HT1080 (cell line): ENCODE measurements around the gene RGS10. TPM values are rescaled to one million over a fixed set of nuclear protein-coding genes. Genes with fewer than 3 reads are reported as not detected.

ENCODE experiments used
- DNase-seq: peaks from one replicate; pipeline ENCODE4 v3.0.0-alpha.2; 2015; ENCODE audit warnings: low read depth
- total RNA-seq: library from RNA; depleted of rRNA; stranded (reverse); fragments of >200 nt; shearing (Covaris generic); gene quantifications from 2 replicates; pipeline ENCODE4 v1.2.3, GENCODE V29; 2014

RGS10 gene
- total RNA-seq, 1 experiment from 2014 or later: 55.0 TPM

GRCh38 chr10:119498889-119499676 lies 43.4 kb downstream of the RGS10 start:
- no peak for DNase-seq

- DNase-seq: no peak
Measured at GRCh38 chr10:119497243-119497642, 45.3 kb downstream of the RGS10 start.

GRCh38 chr10:119496273-119496672 lies 46.2 kb downstream of the RGS10 start:
- no peak for DNase-seq

DNA sequence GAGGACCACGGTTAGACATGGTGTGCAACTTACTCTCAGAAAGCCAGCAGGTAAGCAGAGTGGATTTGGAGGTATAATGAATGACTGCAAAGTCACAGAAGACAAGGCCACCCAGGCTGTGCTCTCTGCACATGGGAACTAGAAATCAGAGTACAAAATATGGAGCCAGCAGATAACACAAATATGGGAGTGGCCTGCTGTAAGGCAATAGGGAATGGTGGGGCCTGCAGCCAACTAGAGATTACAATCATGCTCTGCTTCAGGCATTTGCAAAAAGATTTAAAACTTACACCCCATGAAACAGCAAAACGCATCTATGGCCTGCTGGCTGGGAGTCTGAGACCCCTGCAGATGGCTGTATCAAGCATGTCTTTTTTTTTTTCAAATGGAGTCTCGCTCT lies 47.0 kb downstream of the RGS10 start:
- no peak for DNase-seq

DNA sequence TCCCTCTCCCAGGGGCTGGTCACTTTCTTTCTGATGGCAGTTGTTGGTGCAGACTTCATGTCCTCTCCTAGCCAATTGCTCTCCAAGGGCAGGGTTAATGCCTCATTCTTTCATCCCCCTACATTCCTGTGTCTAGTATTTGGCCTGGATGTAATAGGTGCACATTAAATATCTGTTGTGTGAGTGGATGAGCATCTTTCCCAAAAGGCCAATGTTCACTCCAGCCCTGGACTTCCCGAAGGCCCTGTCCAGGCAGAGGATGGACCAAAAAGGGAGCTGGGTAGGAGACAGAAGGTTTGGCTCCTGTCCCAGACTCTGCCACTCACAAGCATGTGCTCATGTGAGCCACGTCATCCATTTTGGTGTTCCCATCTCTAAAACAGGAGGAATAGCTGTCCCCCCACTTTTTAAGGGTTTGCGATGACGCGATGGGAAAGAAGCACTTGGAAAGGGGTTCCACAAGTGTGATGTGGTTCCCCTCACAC lies 47.5 kb downstream of the RGS10 start:
- no peak for DNase-seq

- DNase-seq: no peak
Measured at GRCh38 chr10:119494236-119495020, 48.1 kb downstream of the RGS10 start.

DNA sequence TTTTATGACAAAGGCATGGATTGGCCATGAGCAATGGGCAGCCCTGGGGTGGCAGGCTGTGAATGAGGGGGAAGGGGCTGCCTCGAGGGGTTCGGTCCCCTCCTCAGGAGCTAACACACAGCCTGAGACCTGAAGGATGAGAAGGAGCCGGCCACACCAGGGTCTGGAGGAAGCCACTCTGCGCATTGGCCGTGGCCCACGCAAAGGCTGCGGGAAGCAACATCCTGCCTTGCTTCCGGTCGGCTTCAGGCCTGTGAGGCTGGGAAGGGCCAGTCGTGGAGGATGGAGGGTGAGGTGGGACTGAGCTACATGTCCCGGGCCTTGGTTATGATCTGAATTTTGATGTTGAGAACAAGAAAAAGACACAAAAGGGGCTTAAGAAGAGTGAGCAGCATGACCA lies 49.4 kb downstream of the RGS10 start:
- no peak for DNase-seq

GRCh38 chr10:119491966-119492757 lies 50.4 kb downstream of the RGS10 start:
- DNase-seq: no peak

DNA sequence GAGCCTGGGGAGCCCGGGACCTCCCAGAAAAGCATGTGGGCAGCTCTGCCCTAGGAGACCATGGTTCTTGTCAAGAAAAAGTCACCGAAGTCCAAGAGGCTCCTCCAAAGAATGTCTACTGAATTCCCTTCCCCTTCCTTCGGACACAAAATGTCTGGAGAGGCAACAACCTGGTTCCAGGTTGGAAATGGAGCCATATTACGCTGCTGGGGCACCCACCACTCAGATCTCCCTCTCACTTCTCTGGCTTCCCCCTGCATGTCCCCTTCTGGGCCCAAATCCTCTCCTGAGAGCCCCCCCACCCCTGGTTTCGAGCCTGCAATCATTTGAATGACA lies 52.6 kb downstream of the RGS10 start:
- DNase-seq: no peak

- no peak for DNase-seq
Measured at GRCh38 chr10:119488675-119489074, 53.8 kb downstream of the RGS10 start.

GRCh38 chr10:119483839-119484238 lies 58.7 kb downstream of the RGS10 start:
- no peak for DNase-seq

DNA sequence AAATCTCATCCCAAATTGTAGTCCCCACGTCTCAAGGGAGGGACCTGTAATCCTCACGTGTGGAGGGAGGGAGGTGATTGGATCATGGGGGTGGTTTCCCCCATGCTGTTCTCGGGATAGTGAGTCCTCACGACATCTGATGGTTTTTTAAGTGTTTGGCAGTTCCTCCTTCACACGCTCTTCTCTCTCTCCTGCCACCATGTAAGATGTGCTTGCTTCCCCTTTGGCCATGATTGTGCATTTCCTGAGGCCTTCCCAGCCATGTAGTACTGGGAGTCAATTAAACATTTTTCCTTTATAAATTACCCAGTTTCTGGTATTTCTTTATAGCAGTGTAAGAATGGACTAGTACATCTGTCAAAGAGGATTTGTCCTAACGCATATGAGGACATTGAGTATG lies 59.5 kb downstream of the RGS10 start:
- no peak for DNase-seq

GRCh38 chr10:119481781-119482426 lies 60.6 kb downstream of the RGS10 start:
- no peak for DNase-seq

- no peak for DNase-seq
Measured at GRCh38 chr10:119480667-119481066, 61.9 kb downstream of the RGS10 start.

DNA sequence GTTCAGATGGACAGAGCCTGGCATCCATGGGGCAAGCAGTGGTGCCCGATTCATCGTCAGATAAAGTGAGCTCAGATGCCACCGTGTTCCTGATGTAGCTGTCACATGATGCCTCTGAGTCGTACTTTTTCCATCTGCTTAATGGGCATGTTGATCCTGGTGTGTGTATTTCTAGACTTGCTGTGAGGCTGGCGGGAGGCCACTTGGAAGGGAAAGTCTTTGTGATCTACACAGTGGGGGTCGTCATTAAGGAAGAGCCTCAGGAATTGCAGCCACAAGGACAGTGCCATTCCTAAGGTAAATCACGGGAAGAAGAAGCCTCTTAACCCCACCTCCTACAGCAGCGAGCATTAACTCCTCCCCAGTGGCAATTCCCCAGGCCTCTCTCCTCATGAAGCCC lies 63.0 kb downstream of the RGS10 start:
- DNase-seq: no peak

DNA sequence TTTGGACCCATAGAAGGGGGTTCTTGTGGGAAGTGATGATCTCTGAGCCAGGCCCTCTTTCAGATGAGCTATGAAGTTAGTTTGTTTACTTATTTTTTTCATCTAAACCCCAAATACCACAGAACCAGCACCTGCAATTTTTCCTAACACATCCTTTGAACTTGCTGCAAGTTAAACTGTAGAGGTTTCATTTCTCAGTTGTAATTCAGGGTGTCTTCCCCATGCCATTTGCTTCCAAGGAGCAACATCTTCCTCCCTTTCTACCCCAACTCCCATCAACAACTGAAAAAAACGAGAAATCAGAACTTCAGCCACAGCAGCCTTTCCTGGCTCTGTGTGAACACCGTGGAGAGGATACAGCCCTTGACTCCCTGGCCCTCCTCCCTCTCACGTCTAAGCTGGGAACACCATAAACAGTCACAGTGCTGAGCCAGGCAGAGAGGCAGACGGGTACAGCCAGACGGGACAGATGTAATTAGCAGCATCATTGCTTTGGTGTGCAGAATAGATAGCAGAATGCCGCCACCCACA lies 63.6 kb downstream of the RGS10 start:
- DNase-seq: no peak

- no peak for DNase-seq
Measured at GRCh38 chr10:119478111-119478802, 64.3 kb downstream of the RGS10 start.

DNA sequence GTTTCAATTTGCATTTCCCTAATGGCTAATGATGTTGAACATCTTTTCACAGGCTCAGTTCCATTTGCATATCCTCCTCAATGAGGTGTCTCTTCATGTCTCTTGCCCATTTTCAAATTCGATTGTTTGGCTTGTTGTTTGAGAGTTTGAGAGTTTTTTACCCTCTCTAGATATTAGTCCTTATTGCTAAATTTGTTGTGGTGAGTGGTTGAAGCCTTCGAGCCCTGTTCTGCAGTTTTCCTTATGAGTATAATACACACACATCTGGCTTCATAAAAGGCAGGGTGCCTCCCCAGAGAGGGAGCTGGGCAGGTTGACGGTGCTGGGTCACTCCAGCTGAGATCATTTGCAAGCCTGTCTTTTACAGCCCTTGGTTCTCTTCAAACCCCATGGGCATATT lies 65.1 kb downstream of the RGS10 start:
- DNase-seq: no peak

DNA sequence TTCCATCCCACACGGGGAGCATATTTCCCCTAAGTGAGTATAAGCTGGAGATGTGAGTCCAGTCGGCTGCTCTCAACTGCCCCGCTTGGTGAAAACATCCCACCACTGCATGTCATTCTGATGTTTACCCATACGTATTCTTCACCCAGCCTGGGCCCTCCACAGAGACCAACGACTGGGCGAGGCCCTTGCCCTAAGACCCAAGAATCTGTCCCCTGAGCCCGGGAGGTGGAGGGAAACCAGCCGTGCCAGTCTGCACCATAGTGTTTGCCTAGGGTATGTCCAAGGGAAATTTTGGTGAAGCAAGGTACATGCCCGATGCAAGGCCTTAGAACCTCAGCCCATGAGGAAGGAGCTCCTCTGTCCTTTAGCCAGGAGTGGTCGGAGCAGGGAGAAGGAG lies 67.9 kb downstream of the RGS10 start:
- no peak for DNase-seq

- DNase-seq: no peak
Measured at GRCh38 chr10:119473771-119474170, 68.7 kb downstream of the RGS10 start.
